Articular chondrocyte of knee joint (primary cell): ENCODE measurements around the gene POLR2A. TPM values are rescaled to one million over a fixed set of nuclear protein-coding genes. Genes with fewer than 3 reads are reported as not detected.

Experiments used
- small RNA-seq: library from RNA; depleted of rRNA; stranded (forward); fragments of <200 nt; gene quantifications from one replicate; pipeline ENCODE3, GENCODE V24; 2012
- total RNA-seq: library from RNA; depleted of rRNA; stranded (reverse); fragments of >200 nt; gene quantifications from 2 replicates; pipeline ENCODE4 v1.2.3, GENCODE V29; 2012

Gene POLR2A
- 85.8 and 100.0 TPM in 2 replicates for total RNA-seq

DNA sequence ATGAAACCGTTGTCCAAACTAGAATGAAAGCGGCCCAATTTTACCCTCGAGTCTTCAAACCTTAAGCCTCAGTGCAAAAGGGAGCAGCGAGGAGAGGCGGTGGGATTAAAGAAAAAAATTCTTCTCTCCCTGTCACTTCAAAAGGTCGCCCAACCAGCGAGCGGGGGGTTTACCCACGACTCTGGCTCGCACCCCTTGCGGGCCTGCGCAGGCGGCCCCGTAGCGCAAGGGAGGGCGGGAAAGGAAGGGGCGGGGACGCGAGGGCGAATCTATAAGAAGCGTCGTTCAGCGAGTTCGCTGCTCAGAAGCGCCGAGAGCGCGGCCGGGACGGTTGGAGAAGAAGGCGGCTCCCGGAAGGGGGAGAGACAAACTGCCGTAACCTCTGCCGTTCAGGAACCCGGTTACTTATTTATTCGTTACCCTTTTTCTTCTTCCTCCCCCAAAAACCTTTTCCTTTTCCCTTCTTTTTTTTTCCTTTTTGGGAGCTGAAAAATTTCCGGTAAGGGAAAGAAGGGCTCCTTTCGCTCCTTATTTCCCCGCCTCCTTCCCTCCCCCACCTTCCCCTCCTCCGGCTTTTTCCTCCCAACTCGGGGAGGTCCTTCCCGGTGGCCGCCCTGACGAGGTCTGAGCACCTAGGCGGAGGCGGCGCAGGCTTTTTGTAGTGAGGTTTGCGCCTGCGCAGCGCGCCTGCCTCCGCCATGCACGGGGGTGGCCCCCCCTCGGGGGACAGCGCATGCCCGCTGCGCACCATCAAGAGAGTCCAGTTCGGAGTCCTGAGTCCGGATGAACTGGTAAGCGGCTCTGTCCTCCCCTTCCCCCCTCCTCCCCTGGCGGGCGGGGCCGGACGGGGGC lies at the start of gene POLR2A:
POLR2A (plus strand) TSS at position 300 of the 852 bp plus-strand sequence.

GRCh38 chr17:7439462-7440112 lies 44.6 kb upstream of the POLR2A start, which contains the start of gene FGF11:
Gene FGF11, plus strand, starts transcription at chr17:7439512. Its CDS starts 109 bp downstream, at chr17:7439621.

DNA sequence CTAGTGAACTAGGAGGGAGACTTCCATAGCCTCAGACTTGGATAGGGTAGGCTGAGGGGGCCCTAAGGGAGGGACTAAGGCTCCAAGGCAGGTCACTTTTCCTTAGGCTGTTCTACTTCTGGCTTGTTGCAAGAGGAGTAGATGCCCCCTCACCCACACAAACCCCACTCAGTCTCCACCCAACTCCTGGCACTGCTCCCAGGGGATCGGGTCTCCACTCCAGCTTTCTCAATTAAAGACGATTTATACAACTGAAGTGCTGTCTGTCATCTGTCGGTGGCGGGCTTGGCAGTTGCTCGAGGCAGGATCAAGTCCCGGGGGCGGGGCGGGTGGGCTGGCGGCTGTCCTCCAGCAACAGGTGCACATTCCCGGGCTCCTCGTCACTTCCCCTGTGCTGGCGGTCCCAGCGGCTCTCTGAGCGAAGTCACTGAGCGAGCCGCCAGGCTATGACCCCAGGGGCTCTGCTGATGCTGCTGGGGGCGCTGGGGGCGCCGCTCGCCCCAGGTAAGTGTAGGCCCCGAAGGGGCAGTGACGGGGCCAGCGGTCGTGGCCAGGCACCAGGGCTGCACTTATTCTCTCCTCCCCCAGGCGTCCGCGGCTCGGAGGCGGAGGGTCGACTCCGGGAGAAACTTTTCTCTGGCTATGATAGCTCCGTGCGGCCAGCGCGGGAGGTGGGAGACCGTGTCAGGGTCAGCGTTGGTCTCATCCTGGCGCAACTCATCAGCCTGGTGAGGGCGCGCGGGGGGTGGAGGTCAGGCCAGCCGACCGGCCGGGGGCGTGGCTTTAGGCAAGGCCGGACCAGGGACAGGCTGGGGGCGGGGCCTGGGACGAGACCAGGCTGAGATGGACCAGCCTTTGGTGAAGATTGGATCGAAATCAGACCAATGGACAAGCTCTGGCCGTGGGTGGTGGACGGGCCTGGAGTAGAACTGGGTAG lies 39.2 kb upstream of the POLR2A start, which contains the start of gene CHRNB1:
CHRNB1 (plus strand) TSS at position 380 of the 937 bp plus-strand sequence; CDS start at position 447, 67 bp downstream.

GRCh38 chr17:7479213-7480088 lies 4.7 kb upstream of the POLR2A start, which contains the start of gene ZBTB4:
Gene ZBTB4, minus strand, starts transcription at chr17:7479631. Its CDS starts 12,830 bp downstream, at chr17:7466801.

DNA sequence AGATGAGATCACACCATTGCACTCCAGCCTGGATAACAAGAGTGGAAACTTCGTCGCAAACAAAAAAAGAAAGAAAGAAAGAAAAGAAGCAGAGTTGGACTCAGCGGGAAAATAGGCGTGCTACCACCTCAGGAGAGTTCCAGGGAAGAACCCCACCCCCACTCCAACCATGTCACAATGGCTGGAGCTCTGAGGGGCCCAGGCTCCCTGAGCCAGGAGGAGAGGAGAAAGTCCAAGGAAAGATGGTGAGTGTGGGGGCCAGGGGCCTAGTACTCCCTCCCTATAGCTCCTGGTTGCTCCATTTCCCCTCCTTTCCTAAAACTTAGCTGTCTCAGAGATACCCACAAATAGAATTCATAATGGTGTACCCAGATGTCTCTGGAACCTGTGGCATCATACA lies 2.9 kb upstream of the POLR2A start, which contains the start of gene SLC35G6:
SLC35G6 (plus strand) TSS at position 172 of the 400 bp plus-strand sequence; CDS start at position 243, 71 bp downstream.

DNA sequence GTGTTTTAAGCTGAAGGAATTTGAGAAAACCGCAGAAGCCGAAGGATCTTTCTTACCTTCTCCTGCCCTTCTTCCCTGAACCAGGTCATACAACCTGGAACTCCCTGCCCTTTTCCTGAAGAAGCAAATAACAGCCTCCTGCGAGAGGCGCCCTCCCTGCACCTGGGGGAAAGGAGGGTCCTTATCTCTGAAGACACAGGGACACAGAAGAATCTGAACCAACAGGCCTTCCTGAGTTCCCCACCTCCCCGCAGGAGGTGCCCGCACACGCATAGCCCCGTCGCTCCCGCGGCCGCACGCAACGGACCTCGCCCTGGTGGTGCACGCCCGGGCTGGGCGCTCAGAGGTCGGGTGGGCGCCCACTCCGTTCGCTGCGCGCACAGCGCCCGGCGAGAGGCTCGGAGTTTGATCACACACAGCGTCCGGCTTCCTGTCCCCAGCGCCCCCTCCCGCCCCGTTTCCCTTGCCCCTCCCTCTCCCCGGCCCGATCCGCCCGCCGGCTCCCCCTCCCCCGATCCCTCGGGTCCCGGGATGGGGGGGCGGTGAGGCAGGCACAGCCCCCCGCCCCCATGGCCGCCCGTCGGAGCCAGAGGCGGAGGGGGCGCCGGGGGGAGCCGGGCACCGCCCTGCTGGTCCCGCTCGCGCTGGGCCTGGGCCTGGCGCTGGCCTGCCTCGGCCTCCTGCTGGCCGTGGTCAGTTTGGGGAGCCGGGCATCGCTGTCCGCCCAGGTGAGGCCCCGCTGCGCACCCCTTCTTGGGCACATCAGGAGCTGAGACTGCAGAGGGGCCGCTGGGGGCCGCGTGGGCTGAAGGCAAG lies 64.6 kb downstream of the POLR2A start, which contains the start of gene TNFSF12:
TNFSF12 (plus strand) TSS at position 474 of the 816 bp plus-strand sequence; CDS start at position 570, 96 bp downstream.

Small RNA genes within 50 kb of the gene (small RNA-seq; reads per million reads assigned to genes)
- not detected for gene RF00019

Other genes with a start within 250 kb of the POLR2A start
- gene DVL2, start 249.8 kb upstream of the POLR2A start, total RNA-seq: 54.4 and 63.1 TPM in 2 replicates
- gene PHF23, start 244.9 kb upstream of the POLR2A start, total RNA-seq: 34.4 and 38.5 TPM in 2 replicates
- 315 and 440 TPM in 2 replicates for gene GABARAP, start 241.9 kb upstream of the POLR2A start, total RNA-seq
- gene CTDNEP1, start 232.6 kb upstream of the POLR2A start, total RNA-seq: 30.1 and 39.5 TPM in 2 replicates
- gene ELP5, start 232.2 kb upstream of the POLR2A start, total RNA-seq: 31.6 and 39.1 TPM in 2 replicates
- gene CLDN7, start 221.9 kb upstream of the POLR2A start, total RNA-seq: 2.4 and 2.7 TPM in 2 replicates
- 0.11 TPM in 1 of 2 replicates, not detected in the other for gene SLC2A4, start 202.6 kb upstream of the POLR2A start, total RNA-seq
- 0.13 TPM in 1 of 2 replicates, not detected in the other for gene YBX2, start 189.7 kb upstream of the POLR2A start, total RNA-seq
- 575 and 584 TPM in 2 replicates for gene EIF5A, start 176.7 kb upstream of the POLR2A start, total RNA-seq
- gene GPS2, start 169.0 kb upstream of the POLR2A start, total RNA-seq: 38.2 and 42.2 TPM in 2 replicates
- 7.7 and 13.2 TPM in 2 replicates for gene NEURL4, start 155.0 kb upstream of the POLR2A start, total RNA-seq
- 0.11 and 0.26 TPM in 2 replicates for gene ACAP1, start 147.8 kb upstream of the POLR2A start, total RNA-seq
- 8.9 and 11.2 TPM in 2 replicates for gene KCTD11, start 132.2 kb upstream of the POLR2A start, total RNA-seq
- gene TMEM95, start 129.2 kb upstream of the POLR2A start, total RNA-seq: not detected in 2 replicates
- gene TNK1, start 103.3 kb upstream of the POLR2A start, total RNA-seq: 4.1 and 4.6 TPM in 2 replicates
- 19.6 and 21.7 TPM in 2 replicates for gene PLSCR3, start 89.8 kb upstream of the POLR2A start, total RNA-seq
- gene TMEM256, start 80.3 kb upstream of the POLR2A start, total RNA-seq: 30.4 and 56.3 TPM in 2 replicates
- gene NLGN2, start 76.5 kb upstream of the POLR2A start, total RNA-seq: 6.9 and 8.6 TPM in 2 replicates
- not detected in 2 replicates for gene SPEM1, start 64.0 kb upstream of the POLR2A start, total RNA-seq
- gene SPEM2, start 58.8 kb upstream of the POLR2A start, total RNA-seq: not detected in 2 replicates
- gene SPEM3, start 55.5 kb upstream of the POLR2A start, total RNA-seq: not detected in 2 replicates
- 2.5 and 2.8 TPM in 2 replicates for gene TMEM102, start 48.9 kb upstream of the POLR2A start, total RNA-seq
- 0.76 and 0.91 TPM in 2 replicates for gene FGF11, start 44.9 kb upstream of the POLR2A start, total RNA-seq
- 5.2 and 5.4 TPM in 2 replicates for gene CHRNB1, start 39.3 kb upstream of the POLR2A start, total RNA-seq
- 40.2 and 41.4 TPM in 2 replicates for gene ZBTB4, start 4.7 kb upstream of the POLR2A start, total RNA-seq
- gene SLC35G6, start 2.9 kb upstream of the POLR2A start, total RNA-seq: not detected in 2 replicates
- gene TNFSF12, start 64.7 kb downstream of the POLR2A start, total RNA-seq: 11.6 and 16.1 TPM in 2 replicates
- 4.5 and 5.0 TPM in 2 replicates for gene TNFSF13, start 74.4 kb downstream of the POLR2A start, total RNA-seq
- gene SENP3, start 77.6 kb downstream of the POLR2A start, total RNA-seq: 46.4 and 48.1 TPM in 2 replicates
- gene CD68, start 95.3 kb downstream of the POLR2A start, total RNA-seq: 102 and 116 TPM in 2 replicates
- 93.2 and 97.4 TPM in 2 replicates for gene MPDU1, start 99.5 kb downstream of the POLR2A start, total RNA-seq
- 0.11 and 0.26 TPM in 2 replicates for gene SOX15, start 105.7 kb downstream of the POLR2A start, total RNA-seq
- gene FXR2, start 130.5 kb downstream of the POLR2A start, total RNA-seq: 26.9 and 28.2 TPM in 2 replicates
- gene SAT2, start 143.5 kb downstream of the POLR2A start, total RNA-seq: 41.3 and 41.4 TPM in 2 replicates
- 1.3 TPM in 1 of 2 replicates, not detected in the other for gene SHBG, start 145.8 kb downstream of the POLR2A start, total RNA-seq
- not detected in 2 replicates for gene ATP1B2, start 166.6 kb downstream of the POLR2A start, total RNA-seq
- 40.6 and 40.8 TPM in 2 replicates for gene TP53, start 203.1 kb downstream of the POLR2A start, total RNA-seq
- 4.1 and 4.4 TPM in 2 replicates for gene WRAP53, start 204.1 kb downstream of the POLR2A start, total RNA-seq
- gene EFNB3, start 220.8 kb downstream of the POLR2A start, total RNA-seq: 0.54 and 0.91 TPM in 2 replicates
- gene DNAH2, start 233.4 kb downstream of the POLR2A start, total RNA-seq: 0.11 and 0.13 TPM in 2 replicates